ENCODE results near the gene FAM118A.

DNA sequence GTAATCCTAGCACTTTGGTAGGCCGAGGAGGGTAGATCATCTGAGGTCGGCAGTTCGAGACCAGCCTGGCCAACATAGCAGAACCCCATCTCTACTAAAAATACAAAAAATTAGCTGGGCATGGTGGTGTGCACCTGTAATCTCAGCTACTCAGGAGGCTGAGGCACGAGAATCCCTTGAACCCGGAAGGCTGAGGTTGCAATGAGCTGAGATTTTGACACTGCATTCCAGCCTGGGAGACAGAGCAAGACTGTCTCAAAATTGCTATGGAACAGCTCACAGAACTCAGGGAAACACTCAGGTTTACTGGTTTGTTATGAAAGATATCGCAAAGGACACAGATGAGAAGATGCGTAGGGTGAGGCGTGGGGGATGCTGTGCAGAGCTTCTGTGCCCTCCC, 2.7 kb downstream of the FAM118A start:
- TF ChIP-seq, protein P1, sequence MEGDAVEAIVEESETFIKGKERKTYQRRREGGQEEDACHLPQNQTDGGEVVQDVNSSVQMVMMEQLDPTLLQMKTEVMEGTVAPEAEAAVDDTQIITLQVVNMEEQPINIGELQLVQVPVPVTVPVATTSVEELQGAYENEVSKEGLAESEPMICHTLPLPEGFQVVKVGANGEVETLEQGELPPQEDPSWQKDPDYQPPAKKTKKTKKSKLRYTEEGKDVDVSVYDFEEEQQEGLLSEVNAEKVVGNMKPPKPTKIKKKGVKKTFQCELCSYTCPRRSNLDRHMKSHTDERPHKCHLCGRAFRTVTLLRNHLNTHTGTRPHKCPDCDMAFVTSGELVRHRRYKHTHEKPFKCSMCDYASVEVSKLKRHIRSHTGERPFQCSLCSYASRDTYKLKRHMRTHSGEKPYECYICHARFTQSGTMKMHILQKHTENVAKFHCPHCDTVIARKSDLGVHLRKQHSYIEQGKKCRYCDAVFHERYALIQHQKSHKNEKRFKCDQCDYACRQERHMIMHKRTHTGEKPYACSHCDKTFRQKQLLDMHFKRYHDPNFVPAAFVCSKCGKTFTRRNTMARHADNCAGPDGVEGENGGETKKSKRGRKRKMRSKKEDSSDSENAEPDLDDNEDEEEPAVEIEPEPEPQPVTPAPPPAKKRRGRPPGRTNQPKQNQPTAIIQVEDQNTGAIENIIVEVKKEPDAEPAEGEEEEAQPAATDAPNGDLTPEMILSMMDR (IDR thresholded peaks at IDR 0.05): no peak
- no peak for TF ChIP-seq ZFX (IDR thresholded peaks at IDR 0.05; ENCODE audit: borderline replicate concordance)
